OCI-LY7 (cell line): ENCODE results near the gene PELI2.

ENCODE experiments used
- CTCF ChIP-seq: fragments of 200-600 bp; sonication (generic); conservative IDR thresholded peaks from 2 replicates; pipeline ENCODE4 v1.5.1; 2014; ENCODE audit warnings: mild to moderate bottlenecking, antibody characterized with exemption, low read length, moderate library complexity, mixed read lengths
- EZH2phosphoT487 ChIP-seq: fragments of 200-600 bp; sonication (generic); IDR thresholded peaks from 2 replicates; pipeline ENCODE4 v1.6.1; 2018; ENCODE audit warnings: low read depth, borderline replicate concordance, mild to moderate bottlenecking, mixed run types, antibody characterized with exemption, low read length, moderate library complexity, mixed read lengths

GRCh38 chr14:56152221-56152620 lies 34.0 kb downstream of the PELI2 start:
- TF ChIP-seq CTCF, result no peak
- TF ChIP-seq EZH2phosphoT487, result no peak
